HG03175 (cell line): ENCODE measurements around the gene RALA.

Experiments used
- ATAC-seq: cut with Tn5 transposase; IDR thresholded peaks from one replicate; pipeline ENCODE4 v1.9.1; 2021; ENCODE audit warnings: mild to moderate bottlenecking, moderate library complexity; ENCODE audit not compliant: unreplicated experiment

The RALA gene

DNA sequence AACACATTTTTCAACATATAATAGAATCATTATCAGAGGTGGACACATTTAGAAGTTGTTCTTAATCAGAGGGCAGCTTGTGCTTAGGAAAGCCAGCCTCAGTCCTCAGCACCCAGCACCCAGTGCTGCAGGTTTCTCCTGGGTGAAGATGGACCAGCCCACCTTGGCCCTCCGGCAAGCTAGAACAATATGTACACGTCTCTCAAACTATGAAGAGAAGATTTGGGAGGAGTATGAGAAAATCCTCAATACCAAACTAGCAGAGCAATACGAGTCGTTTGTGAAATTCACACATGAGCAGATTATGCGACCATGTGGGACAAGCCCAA lies 13.5 kb upstream of the RALA start:
- no peak for ATAC-seq

DNA sequence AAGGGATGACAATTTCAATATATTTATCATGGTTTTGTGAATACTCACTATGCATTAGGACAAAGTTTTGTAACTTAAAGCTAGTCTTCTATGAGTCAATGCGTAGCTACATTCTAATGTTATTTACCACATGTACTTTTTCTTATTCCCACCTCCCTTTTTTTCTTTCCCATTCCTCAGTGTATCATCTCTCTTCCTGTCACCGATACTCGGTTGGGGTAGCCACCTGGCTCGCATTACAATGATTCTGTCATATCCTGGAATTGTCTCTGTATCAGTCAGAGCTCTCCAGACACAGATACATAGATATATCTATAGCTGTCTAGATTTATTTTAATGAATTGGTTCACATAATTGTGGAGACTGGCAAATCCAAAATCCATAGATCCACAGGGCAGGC lies 9.8 kb upstream of the RALA start:
- ATAC-seq: no peak

DNA sequence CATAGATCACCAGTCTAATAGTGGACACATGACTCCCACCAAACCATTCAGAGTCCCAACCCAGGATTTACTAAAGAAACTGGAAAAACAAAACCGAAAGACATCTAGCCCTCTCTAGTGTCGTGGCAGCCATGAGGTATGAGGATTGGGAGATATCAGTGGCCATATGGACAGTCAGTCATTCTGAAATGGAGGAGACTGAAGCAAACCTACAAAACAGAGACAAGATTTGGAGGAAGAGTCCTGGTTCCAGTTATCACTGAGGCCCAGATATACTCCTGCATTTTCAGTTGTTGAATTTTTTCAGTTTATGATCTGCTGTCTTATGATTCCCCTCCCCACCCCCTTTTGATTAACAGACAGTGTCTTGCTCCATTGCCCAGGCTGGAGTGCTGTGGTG lies 9.1 kb upstream of the RALA start:
- ATAC-seq: no peak

DNA sequence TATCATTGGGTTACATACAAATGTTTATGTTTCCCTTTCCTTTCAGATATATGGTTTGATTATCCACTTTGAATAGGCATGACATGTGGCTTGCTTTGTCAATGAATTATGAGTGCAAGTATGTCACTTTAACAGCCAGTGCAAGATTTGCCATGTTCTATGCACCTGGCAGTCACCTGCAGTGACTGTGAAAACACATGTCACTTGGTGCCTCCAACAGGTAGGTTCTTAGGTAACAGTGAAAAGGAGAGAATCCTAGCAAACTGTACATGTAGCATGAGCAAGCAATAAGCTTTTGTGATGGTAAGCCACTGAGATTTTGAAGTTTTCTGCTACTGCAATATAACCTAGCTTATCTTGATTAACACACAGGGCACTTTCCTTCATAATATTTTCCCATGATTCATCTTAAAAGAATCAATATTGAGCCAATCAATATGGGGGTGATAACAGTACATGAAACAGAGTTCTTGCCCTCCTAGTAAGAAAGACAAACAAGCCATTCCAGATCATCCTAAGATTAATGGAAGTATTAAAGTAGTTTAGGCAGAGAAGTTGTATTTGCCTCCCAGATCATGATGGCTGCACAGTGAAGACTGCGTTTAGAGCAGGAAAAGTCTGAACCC lies 7.9 kb upstream of the RALA start:
- no peak for ATAC-seq

DNA sequence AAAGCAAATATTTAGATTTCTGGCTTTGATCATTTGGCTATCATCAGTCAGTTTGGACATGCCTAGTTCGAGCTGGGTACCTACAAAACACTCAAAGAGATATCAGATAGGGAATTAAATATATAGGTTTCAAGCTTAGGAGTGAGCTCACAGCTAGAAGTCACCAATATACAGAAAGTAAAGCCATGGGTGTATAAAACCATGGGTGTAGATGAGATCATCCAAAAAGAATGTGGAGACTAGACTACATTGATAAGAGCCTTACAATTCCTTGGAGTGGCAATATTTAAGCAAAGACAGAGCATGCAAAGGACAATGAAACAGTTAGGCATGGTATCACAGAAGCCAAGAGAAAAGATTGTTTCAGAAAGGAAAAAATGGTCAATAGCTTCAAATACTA lies 7.2 kb upstream of the RALA start:
- ATAC-seq: no peak

DNA sequence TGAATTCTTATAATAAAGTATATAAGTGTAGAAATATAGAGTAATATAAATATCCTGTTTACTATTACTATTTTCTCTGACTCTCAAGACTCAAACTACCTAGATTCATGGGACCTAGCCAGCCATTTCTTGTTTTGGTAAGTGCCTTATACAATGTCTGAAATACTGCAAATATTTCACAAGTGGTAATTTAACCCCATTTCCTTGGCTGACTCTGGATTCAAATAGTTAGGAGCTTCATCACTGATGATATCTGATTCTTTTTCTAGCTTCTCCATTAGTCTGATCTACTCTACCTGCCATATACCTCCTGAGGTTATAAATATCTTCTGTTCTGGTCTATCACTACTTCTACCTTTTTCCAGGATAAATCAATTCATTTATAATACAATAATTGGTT lies 6.4 kb upstream of the RALA start:
- ATAC-seq: no peak

DNA sequence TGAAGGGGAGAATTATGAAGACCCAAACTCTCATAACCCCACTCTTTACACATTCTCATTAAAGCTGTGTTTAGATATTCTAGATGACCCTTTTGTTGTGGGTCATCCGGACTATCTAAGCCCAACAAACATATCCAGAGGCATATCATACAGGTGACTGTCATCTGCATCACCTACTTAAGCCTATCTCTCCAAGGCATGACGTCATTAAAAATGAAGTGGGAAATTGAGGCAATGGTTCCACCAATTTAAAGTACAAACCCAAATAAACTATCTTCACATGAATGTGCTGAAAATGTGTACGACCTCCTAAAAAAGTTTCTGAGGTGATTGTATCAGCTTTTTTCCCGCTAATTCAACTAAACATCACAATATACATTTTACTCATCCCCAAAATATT lies 4.5 kb upstream of the RALA start:
- no peak for ATAC-seq

DNA sequence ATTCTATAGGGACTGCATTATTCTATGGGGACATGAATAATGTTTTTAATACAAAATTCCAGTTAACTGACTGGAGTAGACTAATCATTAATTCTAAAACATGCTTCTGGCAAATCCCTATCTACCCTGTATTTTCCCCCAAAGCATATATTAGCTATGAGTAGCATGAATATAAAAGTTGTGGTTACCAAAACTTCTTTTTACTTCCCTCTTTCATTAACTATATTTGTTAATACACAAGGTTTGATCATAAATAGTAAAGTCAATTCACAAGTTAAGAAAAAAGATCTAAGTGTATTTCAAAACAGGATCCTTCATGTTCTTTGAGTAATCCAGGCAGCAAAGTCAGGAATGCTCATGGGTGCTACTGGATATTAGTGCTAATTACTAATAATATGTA lies 2.9 kb upstream of the RALA start:
- no peak for ATAC-seq

DNA sequence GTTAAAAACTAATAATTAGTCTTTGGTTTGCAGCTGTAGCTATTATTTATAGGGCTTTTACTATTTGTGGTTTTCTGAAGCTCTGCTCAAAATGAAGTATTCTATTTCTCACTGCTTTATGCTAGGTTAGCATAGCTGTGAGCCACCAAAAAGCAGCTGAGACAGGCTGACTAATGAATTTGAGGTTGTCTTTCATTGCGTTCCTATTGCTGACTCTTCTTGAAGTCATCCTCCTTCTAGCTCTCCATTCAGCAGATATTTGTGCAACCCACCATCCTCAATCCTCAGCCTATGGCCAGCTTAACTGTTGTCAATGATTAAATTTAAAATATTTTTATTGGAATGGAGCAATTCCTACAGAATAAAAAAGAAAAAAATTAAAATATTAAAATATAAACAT lies 2.1 kb upstream of the RALA start:
- no peak for ATAC-seq

DNA sequence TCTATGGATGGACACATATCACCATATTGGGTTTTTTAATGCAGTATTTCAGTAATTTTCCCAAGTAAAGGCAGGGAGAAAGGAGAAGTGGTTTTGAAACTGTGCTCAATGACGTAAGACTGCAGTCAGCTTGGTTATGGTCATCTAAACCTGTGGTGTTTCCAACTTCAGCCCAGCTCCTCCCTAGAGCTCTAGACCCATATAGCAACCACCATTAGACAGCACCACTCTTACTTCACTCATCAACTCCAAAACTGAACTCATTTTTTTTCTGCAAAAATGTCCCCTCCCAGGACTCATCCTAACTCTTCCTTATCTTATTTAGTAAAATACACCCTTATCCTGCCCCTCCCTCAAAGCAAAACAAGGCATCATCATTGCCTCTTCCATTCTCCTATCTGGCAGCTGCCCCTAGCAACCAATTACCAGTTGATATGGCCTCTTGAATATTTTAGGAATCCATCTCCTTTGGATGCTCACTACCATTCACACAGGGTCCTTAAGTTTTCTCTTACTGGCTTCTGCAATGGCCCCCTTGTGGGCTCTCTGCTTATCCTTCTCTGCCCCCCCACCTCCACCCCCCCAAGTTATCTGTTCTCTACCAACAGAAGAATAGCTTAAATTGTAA lies 1.5 kb upstream of the RALA start:
- ATAC-seq: no peak

DNA sequence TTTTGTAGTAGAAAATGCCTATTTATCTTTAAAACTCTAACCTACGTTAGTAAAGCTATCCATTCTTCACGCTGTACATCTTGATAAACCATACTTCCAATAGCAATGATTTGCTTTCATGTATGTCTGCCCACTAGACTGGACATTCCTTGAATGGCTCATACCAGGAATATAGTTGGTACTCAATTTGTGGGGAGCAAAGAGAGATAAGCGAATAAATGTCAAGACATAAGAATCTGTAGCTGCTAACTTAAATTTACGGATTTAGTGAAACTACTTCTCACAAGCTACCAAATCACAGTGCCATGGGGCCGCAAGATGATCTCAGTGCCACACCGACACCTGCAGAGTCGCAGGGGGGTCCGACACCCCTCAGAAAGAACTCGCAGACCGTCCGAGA lies 763 bp upstream of the RALA start:
- no peak for ATAC-seq

DNA sequence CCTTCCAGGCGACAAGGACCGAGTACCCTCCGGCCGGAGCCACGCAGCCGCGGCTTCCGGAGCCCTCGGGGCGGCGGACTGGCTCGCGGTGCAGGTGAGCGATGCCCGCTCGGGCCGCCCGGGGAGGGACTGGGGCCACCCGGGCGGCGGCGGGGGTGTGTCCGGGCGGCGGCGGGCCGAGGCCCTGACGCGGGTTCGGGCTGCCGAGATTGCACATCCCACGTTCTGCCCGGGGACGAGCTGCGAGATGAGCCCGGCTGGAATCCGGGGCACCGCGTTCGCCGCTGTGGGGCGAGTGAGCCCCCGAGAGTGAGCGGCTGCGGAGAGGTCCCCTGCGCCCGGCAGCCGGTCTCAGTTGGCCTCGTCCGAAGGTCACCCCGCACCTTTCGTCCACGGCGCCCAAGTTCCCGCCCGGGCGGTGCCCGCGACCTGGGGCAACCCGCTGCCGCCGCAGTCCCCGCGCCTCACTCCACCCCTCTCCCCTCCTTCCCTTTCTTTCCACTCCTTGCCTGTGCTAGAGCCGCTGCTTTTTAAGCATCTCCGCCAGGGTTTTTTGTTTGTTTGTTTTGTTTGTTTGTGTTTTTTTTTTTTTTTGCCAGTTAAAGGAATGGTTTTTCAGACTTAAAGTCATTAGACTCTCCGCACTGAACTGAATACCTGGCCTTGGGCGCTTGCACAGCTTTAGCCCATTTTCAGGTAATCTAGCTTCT lies 515 bp downstream of the RALA start:
- peak; percentile 63 for ATAC-seq

DNA sequence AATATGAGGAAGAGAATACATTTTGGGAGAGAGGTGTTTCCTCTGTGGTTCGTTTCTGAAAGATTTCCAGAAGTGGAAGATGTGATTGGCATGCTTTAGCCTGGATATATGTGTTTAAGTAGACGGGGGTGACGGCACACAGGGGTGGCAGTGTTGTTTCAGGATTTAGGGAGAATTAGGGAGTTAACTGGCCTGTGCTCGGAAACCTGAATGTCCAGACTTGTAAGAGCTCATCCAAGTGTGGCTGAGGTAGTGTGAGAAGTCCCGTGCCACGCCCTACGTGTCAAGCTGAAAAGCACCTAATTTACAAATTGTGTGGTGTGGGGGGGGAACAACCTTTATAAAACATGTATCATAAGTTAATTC lies 1.1 kb downstream of the RALA start:
- no peak for ATAC-seq

DNA sequence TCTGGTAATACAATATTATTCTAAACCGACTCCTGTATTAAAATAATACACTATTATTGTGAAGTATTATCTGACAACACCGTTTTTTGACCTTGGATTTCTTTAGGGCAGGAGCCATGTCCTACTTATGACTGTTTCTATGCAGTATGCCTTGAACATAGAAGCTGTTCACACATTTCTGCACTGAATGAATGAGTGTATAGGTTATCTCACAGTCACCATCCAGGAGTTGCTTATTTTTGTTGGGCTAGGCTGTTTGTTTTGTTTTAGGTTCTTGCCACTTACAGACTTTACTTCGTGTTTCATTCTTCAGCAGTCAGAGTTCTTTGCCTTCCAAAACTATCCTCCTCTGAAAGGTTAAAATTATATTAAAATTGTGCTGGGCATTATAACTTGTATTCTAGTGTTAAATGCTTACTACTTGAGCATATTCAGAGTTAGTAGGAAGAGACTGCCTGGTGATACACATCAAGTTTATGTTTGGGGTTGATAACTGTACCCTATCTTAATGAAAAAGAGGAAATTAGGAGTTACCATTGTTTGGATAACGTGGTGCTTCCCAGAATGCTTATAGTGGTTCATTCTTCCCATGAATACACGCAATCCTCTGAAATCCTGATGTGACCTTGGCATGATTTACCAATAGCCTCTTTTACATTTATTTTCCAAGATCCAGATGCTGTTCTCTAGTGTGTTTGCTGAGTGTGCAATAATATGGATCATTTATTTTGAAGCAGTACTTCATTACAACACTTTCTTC lies 1.7 kb downstream of the RALA start:
- no peak for ATAC-seq

DNA sequence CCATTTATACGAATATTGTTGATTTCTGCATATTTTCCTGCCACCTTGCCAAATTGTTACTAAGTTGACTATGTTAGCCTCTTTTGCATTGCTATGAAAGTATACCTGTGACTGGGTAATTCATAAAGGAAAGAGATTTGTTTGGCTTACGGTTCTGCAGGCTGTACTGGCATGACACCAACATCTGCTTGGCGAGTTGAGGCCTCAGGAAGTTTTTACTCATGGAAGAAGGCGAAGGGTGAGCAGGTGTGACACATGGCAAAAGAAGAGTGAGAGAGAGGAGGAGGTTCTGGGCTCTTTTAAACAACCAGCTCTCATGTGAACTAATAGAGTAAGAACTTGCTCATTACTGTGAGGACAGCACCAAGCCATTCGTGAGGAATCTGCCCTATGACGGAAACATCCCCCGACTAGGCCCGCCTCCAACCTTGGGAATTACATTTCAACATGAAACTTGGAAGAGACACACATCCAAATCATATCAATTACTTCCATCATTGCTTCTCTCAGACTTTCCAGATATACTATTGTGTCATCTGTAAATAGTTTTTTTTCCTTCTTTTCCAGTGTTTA lies 8.4 kb downstream of the RALA start:
- ATAC-seq: no peak

DNA sequence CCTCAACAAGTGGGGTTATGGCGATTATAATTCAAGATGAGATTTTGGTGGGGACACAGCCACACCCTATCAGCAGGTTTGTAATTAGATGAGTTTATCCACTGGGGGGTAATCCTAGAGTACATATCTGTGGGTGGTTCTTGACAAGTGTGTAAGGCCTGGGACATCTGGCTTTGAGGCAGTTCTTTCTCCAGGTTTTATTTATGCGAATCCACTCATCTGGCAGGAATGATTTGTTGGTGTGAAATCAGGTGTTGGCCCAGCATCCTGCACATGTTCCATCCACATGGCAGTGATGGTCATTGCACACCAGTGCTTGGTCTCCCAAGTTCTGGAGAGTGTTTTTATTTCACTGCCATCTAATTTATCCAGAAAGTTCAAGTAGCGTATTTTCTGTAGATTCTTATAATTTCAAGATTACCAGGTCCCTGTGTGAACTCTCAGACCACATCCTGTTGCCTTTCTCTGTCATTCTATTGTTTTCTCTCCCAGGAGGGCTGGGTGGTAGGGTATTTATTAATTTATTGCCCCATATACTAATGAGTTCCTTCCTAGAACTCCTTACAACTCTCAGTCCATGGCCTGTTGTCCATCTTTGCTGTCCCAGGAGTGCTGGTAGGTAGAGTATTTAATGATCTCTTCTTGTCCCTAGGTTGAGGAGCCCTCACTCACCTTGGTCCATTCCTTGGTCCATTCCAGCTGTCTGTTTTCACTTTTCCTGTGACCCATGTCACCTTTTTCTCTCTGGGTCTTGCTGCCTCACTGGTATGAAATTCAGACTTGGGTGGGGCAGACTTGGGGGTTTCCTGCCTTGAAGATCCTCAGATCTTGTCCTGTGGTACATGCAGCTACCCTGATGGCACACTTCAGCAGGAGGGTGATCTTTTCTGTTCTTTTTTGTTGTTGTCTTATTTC lies 10.4 kb downstream of the RALA start:
- peak; percentile 69 for ATAC-seq

DNA sequence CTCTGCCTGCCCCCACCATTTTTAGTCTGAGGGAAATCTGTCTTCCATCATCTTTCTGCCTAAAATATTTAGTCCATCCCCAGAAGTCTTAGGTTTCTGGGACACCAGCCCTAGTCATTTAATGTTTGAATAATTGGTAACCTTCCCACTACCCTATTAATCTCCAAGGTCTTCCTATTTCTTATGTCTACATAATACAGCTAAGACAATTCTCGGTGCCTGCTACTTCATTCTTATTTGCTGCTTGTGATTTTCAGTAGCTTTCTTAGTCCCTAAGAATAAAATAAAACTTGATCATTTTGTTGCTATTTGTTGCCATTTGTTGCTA lies 11.1 kb downstream of the RALA start:
- no peak for ATAC-seq

DNA sequence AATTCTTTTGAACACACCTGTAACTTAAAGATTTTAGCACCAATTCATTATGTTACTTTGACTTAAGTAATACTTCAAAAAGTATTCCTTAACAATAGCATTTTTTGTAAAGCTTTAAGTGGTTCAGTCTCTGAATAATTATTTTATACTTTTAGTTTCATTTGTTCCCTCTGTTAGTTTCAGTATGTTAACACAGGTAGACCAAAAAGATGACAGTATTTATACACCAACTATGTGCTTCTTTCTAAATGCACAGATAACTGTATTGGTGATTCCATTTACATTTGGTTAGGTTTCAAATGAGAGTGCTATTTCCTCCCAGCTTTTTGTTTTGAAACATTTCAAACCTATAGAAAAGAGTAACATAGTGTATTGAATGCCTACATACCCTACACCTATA lies 14.0 kb downstream of the RALA start:
- peak; percentile 58 for ATAC-seq

DNA sequence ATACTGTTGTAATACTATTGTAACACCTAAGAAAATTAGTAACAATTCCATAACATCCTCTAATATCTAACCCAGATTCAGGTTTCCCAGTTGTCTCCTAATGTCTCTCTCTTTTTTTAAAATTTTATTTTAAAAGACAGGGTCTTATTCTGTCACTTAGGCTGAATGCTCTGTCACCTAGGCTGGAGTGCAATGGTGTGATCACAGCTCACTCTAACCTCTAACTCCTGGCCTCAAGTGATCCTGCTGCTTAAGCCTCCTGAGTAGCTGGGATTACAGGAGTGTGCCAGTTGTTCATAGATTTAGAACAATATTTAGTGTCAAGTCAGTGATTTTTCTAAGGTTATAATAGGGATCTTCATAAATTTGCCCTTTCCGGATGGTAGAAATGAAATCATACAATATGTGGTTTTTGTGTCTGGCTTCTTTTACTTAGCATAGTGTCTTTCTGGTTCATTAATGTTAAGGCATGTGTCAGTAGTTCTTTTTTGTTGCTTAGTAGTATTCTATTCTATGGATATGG lies 14.7 kb downstream of the RALA start:
- ATAC-seq: no peak

DNA sequence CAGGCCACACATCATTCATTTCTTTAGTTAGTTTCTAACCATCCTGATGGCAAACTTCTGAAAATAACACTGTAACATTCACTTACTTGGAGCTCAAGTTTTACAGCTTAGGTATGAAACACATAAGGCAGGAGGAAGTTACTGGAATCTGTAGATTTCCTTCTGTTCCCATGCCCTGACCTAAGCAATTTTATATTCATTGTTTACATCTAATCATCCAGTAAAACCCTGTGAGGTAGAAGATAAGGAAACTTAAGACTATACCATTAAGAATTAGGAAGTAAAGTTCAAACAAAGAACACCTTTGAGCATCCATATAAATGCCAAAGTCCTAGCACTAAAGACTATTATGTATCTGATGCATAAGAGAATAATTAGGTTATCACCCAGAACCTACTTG lies 19.5 kb downstream of the RALA start:
- ATAC-seq: no peak

DNA sequence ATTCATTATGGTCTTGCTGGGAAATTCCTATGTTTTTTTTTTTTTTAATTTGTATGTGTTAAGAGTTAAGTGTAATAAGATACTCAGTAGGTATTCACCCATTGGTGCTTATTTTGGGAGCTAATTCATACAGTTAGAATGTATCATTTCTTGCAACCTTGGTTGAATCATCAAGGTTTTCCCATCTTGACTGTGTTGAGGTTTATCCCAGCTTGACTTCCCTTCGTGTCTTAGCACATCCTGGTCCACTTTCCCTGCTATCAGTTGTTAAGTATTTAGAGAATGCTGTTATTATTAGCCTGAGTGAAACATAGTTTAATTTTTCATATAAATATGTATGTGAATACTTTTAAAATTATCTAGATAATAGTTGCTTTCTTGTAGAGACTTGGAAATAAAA lies 20.8 kb downstream of the RALA start:
- ATAC-seq: no peak
